IMR-90 (cell line): Measurements from ENCODE around the gene FRMPD4.

Source experiments
- CEBPB ChIP-seq: IDR thresholded peaks from 2 replicates; pipeline ENCODE4 v1.6.1; 2012; ENCODE audit warnings: low read depth, low read length, improper control_type of control experiment
- CHD1 ChIP-seq: IDR thresholded peaks from 2 replicates; pipeline ENCODE4 v1.6.1; 2012; ENCODE audit warnings: low read depth, low read length, improper control_type of control experiment
- CTCF ChIP-seq: conservative IDR thresholded peaks from 2 replicates; pipeline ENCODE4 v1.5.1; 2012; ENCODE audit warnings: mild to moderate bottlenecking, low read depth, low read length, improper control_type of control experiment
- ELK1 ChIP-seq: fragments of 150-350 bp; IDR thresholded peaks from 2 replicates; pipeline ENCODE4 v1.6.1; 2016; ENCODE audit warnings: low read depth, mild to moderate bottlenecking, low read length, moderate library complexity, borderline replicate concordance
- FOS ChIP-seq: fragments of 150-350 bp; IDR thresholded peaks from 2 replicates; pipeline ENCODE4 v1.6.1; 2016; ENCODE audit warnings: low read depth, low read length
- MAFK ChIP-seq: IDR thresholded peaks from 2 replicates; pipeline ENCODE4 v1.6.1; 2012; ENCODE audit warnings: low read depth, low read length, improper control_type of control experiment
- MXI1 ChIP-seq: IDR thresholded peaks from 2 replicates; pipeline ENCODE4 v1.6.1; 2012; ENCODE audit warnings: low read depth, mild to moderate bottlenecking, low read length, moderate library complexity, borderline replicate concordance
- POLR2A ChIP-seq: IDR thresholded peaks from 2 replicates; pipeline ENCODE4 v1.6.1; 2012; ENCODE audit warnings: mild to moderate bottlenecking, low read depth, low read length
- RAD21 ChIP-seq: IDR thresholded peaks from 2 replicates; pipeline ENCODE4 v1.6.1; 2012; ENCODE audit warnings: low read length, improper control_type of control experiment
- RFX5 ChIP-seq: IDR thresholded peaks from 2 replicates; pipeline ENCODE4 v1.8.0; 2012; ENCODE audit warnings: low read depth, mild to moderate bottlenecking, low read length, moderate library complexity
- SMC3 ChIP-seq: fragments of 150-350 bp; IDR thresholded peaks from 2 replicates; pipeline ENCODE4 v1.6.1; 2016; ENCODE audit warnings: low read depth, mild to moderate bottlenecking, antibody characterized with exemption, low read length, moderate library complexity
- USF2 ChIP-seq: fragments of 150-350 bp; IDR thresholded peaks from 2 replicates; pipeline ENCODE4 v1.6.1; 2017; ENCODE audit warnings: mild to moderate bottlenecking, antibody characterized with exemption, low read length, low read depth

GRCh38 chrX:12153317-12153716 is 15.0 kb downstream of the FRMPD4 start:
- TF ChIP-seq CTCF = no peak
- TF ChIP-seq POLR2A = no peak
- no peak for TF ChIP-seq FOS
- no peak for TF ChIP-seq CEBPB
- TF ChIP-seq MXI1 = no peak
- no peak for TF ChIP-seq RFX5
- no peak for TF ChIP-seq USF2
- no peak for TF ChIP-seq MAFK
- no peak for TF ChIP-seq RAD21
- no peak for TF ChIP-seq CHD1
- no peak for TF ChIP-seq SMC3
- TF ChIP-seq ELK1 = no peak
